HCT116 (cell line): Measurements from ENCODE around the gene CCDC88C. TPM values are rescaled to one million over a fixed set of nuclear protein-coding genes. Genes with fewer than 3 reads are reported as not detected.

Experiments
- ATAC-seq: fragments of 200-7000 bp; cut with Tn5 transposase; 2 replicates; pipeline ENCODE4 v1.9.1; 2020; ENCODE audit warnings: mild to moderate bottlenecking, moderate library complexity
- BruUV-seq: library from RNA; stranded (reverse); fragments of 400-500 nt; replicated peaks from 2 replicates; lab custom pipeline; 2021; lab: Mats Ljungman, UMichigan
- CTCF ChIA-PET: fragments of 300-600 bp; sonication (Branson Sonifier 250); formaldehyde crosslinking; loops from one replicate; lab custom pipeline; 2021; ENCODE audit warnings: antibody characterized with exemption; lab: Charles Lee
- POLR2A ChIA-PET: fragments of 300-600, 350-600 bp; sonication (Branson Sonifier 250); formaldehyde crosslinking; loops from one replicate; lab custom pipeline; 2021; ENCODE audit warnings: antibody characterized with exemption; lab: Charles Lee
- RAD21 ChIA-PET, 2 experiments: fragments of 300-600 bp; sonication (Branson Sonifier 250); formaldehyde crosslinking; loops; one replicate each; lab custom pipeline; 2023; ENCODE audit warnings: low total read pairs in 2 of 2; ENCODE audit not compliant: uncharacterized antibody in 2 of 2, unreplicated experiment in 2 of 2, low non-redundant PET in 1 of 2; lab: Charles Lee
- DNase-seq: peaks from one replicate; pipeline ENCODE4 v3.0.0-alpha.2; 2010; ENCODE audit warnings: low read depth, low spot score
- H2AFZ ChIP-seq: fragments of 200-600 bp; shearing (Covaris generic), sonication (generic); 2 replicates; pipeline ENCODE4 v1.6.1; 2017; ENCODE audit warnings: low read depth, mixed run types, mixed read lengths, antibody characterized with exemption, low read length; ENCODE audit not compliant: poor library complexity, severe bottlenecking
- H3K27ac ChIP-seq: 2 replicates; pipeline ENCODE4 v1.5.1; 2012; ENCODE audit warnings: low read depth, low read length
- H3K27me3 ChIP-seq: fragments of 200-600 bp; sonication (generic); 2 replicates; pipeline ENCODE4 v1.6.1; 2016; ENCODE audit warnings: mixed run types, low read length, mixed read lengths; ENCODE audit not compliant: insufficient read depth
- H3K36me3 ChIP-seq, 2 experiments: fragments of 200-500 bp in 1 of 2; fragments of 200-600 bp in 1 of 2; sonication (Bioruptor generic) in 1 of 2; sonication (generic) in 1 of 2; 2 replicates each; pipeline versions ENCODE4 v1.5.1 to v1.6.1; 2014 to 2016; ENCODE audit warnings: low read length in 2 of 2, inconsistent platforms in 1 of 2, mixed read lengths in 1 of 2, mixed run types in 1 of 2; ENCODE audit not compliant: insufficient read depth in 2 of 2, control insufficient read depth in 1 of 2
- H3K4me1 ChIP-seq, 2 experiments: fragments of 200-600 bp in 1 of 2; sonication (generic) in 1 of 2; 2 replicates each; pipeline versions ENCODE4 v1.5.1 to v1.6.1; 2012 to 2017; ENCODE audit warnings: low read length in 2 of 2, inconsistent platforms in 1 of 2, mild to moderate bottlenecking in 1 of 2, mixed read lengths in 1 of 2, mixed run types in 1 of 2, moderate library complexity in 1 of 2; ENCODE audit not compliant: insufficient read depth in 2 of 2, control insufficient read depth in 1 of 2
- H3K4me2 ChIP-seq: fragments of 200-600 bp; sonication (generic); 2 replicates; pipeline ENCODE4 v1.6.1; 2017; ENCODE audit warnings: mixed run types, low read length, mixed read lengths
- H3K4me3 ChIP-seq, 2 experiments: fragments of 200-600 bp in 1 of 2; sonication (generic) in 1 of 2; replicated peaks in 1 of 2; 2 replicates each; pipeline ENCODE4 v1.5.1; 2011 to 2016; ENCODE audit warnings: low read length in 2 of 2, control low read depth in 1 of 2, low read depth in 1 of 2, mild to moderate bottlenecking in 1 of 2, mixed read lengths in 1 of 2, mixed run types in 1 of 2
- H3K79me2 ChIP-seq: fragments of 200-600 bp; sonication (generic); 2 replicates; pipeline ENCODE4 v1.6.1; 2017; ENCODE audit warnings: mild to moderate bottlenecking, mixed run types, low read length, moderate library complexity, mixed read lengths; ENCODE audit not compliant: insufficient read depth
- H3K9ac ChIP-seq: fragments of 200-600 bp; sonication (generic); 2 replicates; pipeline ENCODE4 v1.6.1; 2016; ENCODE audit warnings: low read length, mixed read lengths
- H3K9me2 ChIP-seq: fragments of 200-600 bp; sonication (generic), shearing (Covaris generic); 2 replicates; pipeline ENCODE4 v1.6.1; 2017; ENCODE audit warnings: mixed run types, mild to moderate bottlenecking, moderate library complexity; ENCODE audit not compliant: insufficient read depth
- H3K9me3 ChIP-seq, 2 experiments: fragments of 200-500 bp in 1 of 2; fragments of 200-600 bp in 1 of 2; sonication (Bioruptor generic) in 1 of 2; sonication (generic) in 1 of 2; 2 replicates each; pipeline ENCODE4 v1.6.1; 2014 to 2017; ENCODE audit warnings: low read length in 2 of 2, mixed read lengths in 2 of 2, inconsistent platforms in 1 of 2, low read depth in 1 of 2, mild to moderate bottlenecking in 1 of 2, mixed run types in 1 of 2, moderate library complexity in 1 of 2; ENCODE audit not compliant: control insufficient read depth in 1 of 2, insufficient read depth in 1 of 2
- H4K20me1 ChIP-seq: fragments of 200-600 bp; sonication (generic), shearing (Covaris generic); 2 replicates; pipeline ENCODE4 v1.6.1; 2017; ENCODE audit warnings: mixed run types, mild to moderate bottlenecking, moderate library complexity; ENCODE audit not compliant: insufficient read depth
- EGR1 ChIP-seq: IDR thresholded peaks from 2 replicates; pipeline ENCODE4 v1.6.1; 2012; ENCODE audit warnings: low read depth
- FOSL1 ChIP-seq: IDR thresholded peaks from 2 replicates; pipeline ENCODE4 v1.6.1; 2012; ENCODE audit warnings: low read depth
- POLR2AphosphoS5 ChIP-seq: IDR thresholded peaks from 2 replicates; pipeline ENCODE4 v1.6.1; 2011; ENCODE audit warnings: mild to moderate bottlenecking, low read depth, low read length, moderate library complexity
- RAD21 ChIP-seq: IDR thresholded peaks from 2 replicates; pipeline ENCODE4 v1.6.1; 2012; ENCODE audit warnings: low read depth, mild to moderate bottlenecking
- SRF ChIP-seq: IDR thresholded peaks from 2 replicates; pipeline ENCODE4 v1.6.1; 2012; ENCODE audit warnings: low read depth
- ZFX ChIP-seq: fragments of 450-650 bp; IDR thresholded peaks from 2 replicates; pipeline ENCODE4 v1.6.1; 2017
- intact Hi-C: fragments of 100-400 bp; cut with micrococcal nuclease; formaldehyde crosslinking; loops from 2 replicates; pipeline ENCODE4 v1.10.0; 2022
- total RNA-seq: library from RNA; stranded (reverse); gene quantifications from one replicate; pipeline ENCODE4 v1.2.1, GENCODE V29; 2021; ENCODE audit not compliant: unreplicated experiment
- TF ChIP-seq, protein P1 (sequence below): IDR thresholded peaks from 2 replicates; pipeline ENCODE4 v1.6.1; 2012
- TF ChIP-seq, protein P2 (sequence below), 3 experiments: fragments of 200-600 bp in 1 of 3; sonication (generic) in 1 of 3; IDR thresholded peaks in 2 of 3; conservative IDR thresholded peaks in 1 of 3; 2 replicates each; pipeline ENCODE4 v1.5.1; 2012 to 2017; ENCODE audit warnings: low read depth in 2 of 3, low read length in 2 of 3, antibody characterized with exemption in 1 of 3, borderline replicate concordance in 1 of 3, control low read depth in 1 of 3, mild to moderate bottlenecking in 1 of 3, mixed read lengths in 1 of 3, mixed run types in 1 of 3, moderate library complexity in 1 of 3; ENCODE audit not compliant: insufficient read depth in 1 of 3
- TF ChIP-seq, protein P3 (sequence below): IDR thresholded peaks from 2 replicates; pipeline ENCODE4 v1.6.1; 2012; ENCODE audit warnings: low read depth
- TF ChIP-seq, protein P4 (sequence below): IDR thresholded peaks from 2 replicates; pipeline ENCODE4 v1.6.1; 2011; ENCODE audit warnings: mild to moderate bottlenecking, low read length, moderate library complexity; ENCODE audit not compliant: insufficient replicate concordance; ENCODE audit errors: extremely low read depth

CCDC88C gene
- total RNA-seq, 1 experiment from 2014 or later = 20.8 TPM

DNA sequence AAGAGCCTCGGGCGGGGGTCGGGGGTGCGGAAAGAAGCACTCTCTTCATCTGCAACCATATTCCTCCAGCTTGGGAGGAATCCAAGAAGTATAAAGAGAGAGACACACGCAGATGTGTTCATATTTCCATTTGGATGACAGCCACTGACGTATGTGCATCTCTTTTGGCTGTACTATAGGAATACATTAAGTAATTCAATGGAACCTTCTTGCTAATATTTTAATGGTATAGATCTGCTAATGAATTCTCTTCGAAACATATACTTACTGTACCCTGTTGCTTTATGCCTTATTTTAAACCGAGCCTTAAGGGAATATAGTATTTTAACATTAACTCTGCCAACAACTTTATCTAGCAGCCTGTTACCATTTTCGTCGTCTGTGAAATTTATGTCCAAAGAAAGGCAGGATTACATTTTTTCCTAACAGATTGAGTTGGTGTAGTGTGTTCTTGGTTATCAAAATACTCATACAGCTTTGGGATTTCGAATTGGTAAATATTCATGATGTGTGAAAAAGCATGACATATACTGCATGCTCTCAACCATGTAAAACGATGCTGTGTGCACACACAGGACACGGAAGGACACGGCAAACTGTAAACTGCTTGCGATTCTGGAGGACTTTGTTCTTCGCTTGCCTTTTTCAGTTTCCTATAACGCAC, 84.5 kb downstream of the CCDC88C start:
- Histone ChIP-seq H3K9me2 (no peaks in the 10 kb centered on the region), H2AFZ (no peak overlapping the region), H3K36me3 (no peaks in the 10 kb centered on the region; a peak in 1 of 4 replicates), H3K4me1 (no peaks in the 10 kb centered on the region), H3K4me2 (no peak overlapping the region), H3K27ac (no peak overlapping the region), H4K20me1 (no peaks in the 10 kb centered on the region), H3K79me2 (no peaks in the 10 kb centered on the region), H3K9ac (no peak overlapping the region), H3K27me3 (no peaks in the 10 kb centered on the region), H3K9me3 (no peaks in the 10 kb centered on the region), H3K4me3 (no peak overlapping the region)
- RAD21 ChIA-PET = no interaction called here
- TF ChIP-seq POLR2AphosphoS5 = no peak
- TF ChIP-seq, protein P1, sequence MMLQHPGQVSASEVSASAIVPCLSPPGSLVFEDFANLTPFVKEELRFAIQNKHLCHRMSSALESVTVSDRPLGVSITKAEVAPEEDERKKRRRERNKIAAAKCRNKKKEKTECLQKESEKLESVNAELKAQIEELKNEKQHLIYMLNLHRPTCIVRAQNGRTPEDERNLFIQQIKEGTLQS = no peak
- no peak for TF ChIP-seq SRF
- BruUV-seq = no TSS peak
- CTCF ChIA-PET = no interaction called here
- intact Hi-C loops = no loop called here
- POLR2A ChIA-PET = no interaction called here
- no peak for ATAC-seq
- no peak for DNase-seq

DNA sequence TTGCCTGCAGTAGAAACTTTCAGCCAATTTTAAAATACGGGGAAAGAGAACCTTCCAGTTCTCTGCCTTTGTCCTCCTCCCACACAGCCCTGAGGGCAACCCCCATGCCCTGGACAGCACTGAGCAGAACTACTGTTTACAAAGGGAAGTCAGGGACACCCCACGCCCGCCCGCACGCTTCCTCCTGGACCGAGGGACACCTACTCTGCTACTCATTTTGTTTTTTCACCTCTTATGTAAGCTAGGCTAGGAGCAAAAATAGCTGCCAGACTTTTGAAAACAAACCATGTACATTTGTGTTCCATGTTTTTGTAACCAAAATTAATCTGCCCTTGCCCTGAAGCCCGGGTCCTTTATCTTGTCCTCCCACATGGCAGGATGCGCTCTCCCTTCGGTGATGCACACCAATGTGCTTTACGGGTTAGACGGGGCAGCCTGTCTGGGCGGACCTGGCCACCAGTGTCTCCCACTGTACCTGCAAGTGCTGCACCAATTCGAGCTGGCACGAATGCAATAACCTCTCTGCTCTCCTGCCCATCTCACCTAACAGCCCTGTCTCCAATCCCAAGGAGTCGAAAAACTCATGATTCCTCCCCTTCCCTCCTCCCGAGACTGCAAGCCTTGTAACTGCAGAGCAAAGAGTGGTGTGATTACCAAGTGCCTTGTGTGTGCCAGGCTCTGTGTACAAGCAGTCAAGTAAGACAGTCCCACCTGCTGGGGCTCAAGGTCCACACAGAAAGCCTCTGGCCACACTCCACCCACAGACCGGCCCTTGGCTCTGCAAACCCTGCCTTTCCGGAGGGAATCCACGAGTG, 85.2 kb downstream of the CCDC88C start:
- Histone ChIP-seq H2AFZ (no peak overlapping the region), H3K4me1 (no peaks in the 10 kb centered on the region), H3K9ac (no peak overlapping the region), H3K27ac (no peak overlapping the region), H3K9me2 (no peaks in the 10 kb centered on the region), H3K4me3 (no peak overlapping the region), H3K36me3 (no peaks in the 10 kb centered on the region; a peak in 1 of 4 replicates), H3K79me2 (no peaks in the 10 kb centered on the region), H4K20me1 (no peaks in the 10 kb centered on the region), H3K4me2 (no peak overlapping the region), H3K9me3 (no peaks in the 10 kb centered on the region), H3K27me3 (no peaks in the 10 kb centered on the region)
- no TSS peak for BruUV-seq
- no peak for DNase-seq
- RAD21 ChIA-PET = no interaction called here
- CTCF ChIA-PET = no interaction called here
- POLR2A ChIA-PET = no interaction called here
- no peak for ATAC-seq
- intact Hi-C loops = no loop called here
- TF ChIP-seq RAD21 (no peak), EGR1 (no peak), ZFX (no peak), FOSL1 (no peak)
- TF ChIP-seq, protein P2, sequence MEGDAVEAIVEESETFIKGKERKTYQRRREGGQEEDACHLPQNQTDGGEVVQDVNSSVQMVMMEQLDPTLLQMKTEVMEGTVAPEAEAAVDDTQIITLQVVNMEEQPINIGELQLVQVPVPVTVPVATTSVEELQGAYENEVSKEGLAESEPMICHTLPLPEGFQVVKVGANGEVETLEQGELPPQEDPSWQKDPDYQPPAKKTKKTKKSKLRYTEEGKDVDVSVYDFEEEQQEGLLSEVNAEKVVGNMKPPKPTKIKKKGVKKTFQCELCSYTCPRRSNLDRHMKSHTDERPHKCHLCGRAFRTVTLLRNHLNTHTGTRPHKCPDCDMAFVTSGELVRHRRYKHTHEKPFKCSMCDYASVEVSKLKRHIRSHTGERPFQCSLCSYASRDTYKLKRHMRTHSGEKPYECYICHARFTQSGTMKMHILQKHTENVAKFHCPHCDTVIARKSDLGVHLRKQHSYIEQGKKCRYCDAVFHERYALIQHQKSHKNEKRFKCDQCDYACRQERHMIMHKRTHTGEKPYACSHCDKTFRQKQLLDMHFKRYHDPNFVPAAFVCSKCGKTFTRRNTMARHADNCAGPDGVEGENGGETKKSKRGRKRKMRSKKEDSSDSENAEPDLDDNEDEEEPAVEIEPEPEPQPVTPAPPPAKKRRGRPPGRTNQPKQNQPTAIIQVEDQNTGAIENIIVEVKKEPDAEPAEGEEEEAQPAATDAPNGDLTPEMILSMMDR (IDR thresholded peaks at IDR 0.05 in 2 of 3, conservative IDR thresholded peaks at IDR 0.05 in 1 of 3; ENCODE audit: borderline replicate concordance in 1 of 3, insufficient read depth in 1 of 3, low read depth in 2 of 3, low read length in 2 of 3) = no peak
- TF ChIP-seq, protein P3, sequence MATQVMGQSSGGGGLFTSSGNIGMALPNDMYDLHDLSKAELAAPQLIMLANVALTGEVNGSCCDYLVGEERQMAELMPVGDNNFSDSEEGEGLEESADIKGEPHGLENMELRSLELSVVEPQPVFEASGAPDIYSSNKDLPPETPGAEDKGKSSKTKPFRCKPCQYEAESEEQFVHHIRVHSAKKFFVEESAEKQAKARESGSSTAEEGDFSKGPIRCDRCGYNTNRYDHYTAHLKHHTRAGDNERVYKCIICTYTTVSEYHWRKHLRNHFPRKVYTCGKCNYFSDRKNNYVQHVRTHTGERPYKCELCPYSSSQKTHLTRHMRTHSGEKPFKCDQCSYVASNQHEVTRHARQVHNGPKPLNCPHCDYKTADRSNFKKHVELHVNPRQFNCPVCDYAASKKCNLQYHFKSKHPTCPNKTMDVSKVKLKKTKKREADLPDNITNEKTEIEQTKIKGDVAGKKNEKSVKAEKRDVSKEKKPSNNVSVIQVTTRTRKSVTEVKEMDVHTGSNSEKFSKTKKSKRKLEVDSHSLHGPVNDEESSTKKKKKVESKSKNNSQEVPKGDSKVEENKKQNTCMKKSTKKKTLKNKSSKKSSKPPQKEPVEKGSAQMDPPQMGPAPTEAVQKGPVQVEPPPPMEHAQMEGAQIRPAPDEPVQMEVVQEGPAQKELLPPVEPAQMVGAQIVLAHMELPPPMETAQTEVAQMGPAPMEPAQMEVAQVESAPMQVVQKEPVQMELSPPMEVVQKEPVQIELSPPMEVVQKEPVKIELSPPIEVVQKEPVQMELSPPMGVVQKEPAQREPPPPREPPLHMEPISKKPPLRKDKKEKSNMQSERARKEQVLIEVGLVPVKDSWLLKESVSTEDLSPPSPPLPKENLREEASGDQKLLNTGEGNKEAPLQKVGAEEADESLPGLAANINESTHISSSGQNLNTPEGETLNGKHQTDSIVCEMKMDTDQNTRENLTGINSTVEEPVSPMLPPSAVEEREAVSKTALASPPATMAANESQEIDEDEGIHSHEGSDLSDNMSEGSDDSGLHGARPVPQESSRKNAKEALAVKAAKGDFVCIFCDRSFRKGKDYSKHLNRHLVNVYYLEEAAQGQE = no peak
- TF ChIP-seq, protein P4, sequence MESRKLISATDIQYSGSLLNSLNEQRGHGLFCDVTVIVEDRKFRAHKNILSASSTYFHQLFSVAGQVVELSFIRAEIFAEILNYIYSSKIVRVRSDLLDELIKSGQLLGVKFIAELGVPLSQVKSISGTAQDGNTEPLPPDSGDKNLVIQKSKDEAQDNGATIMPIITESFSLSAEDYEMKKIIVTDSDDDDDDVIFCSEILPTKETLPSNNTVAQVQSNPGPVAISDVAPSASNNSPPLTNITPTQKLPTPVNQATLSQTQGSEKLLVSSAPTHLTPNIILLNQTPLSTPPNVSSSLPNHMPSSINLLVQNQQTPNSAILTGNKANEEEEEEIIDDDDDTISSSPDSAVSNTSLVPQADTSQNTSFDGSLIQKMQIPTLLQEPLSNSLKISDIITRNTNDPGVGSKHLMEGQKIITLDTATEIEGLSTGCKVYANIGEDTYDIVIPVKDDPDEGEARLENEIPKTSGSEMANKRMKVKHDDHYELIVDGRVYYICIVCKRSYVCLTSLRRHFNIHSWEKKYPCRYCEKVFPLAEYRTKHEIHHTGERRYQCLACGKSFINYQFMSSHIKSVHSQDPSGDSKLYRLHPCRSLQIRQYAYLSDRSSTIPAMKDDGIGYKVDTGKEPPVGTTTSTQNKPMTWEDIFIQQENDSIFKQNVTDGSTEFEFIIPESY = no peak
